Loucy (cell line): ENCODE results near the gene TRPV5.

ENCODE experiments used
- CTCF ChIP-seq: fragments of 200-600 bp; sonication (generic); conservative IDR thresholded peaks from 2 replicates; pipeline ENCODE4 v1.5.1; 2014; ENCODE audit warnings: mild to moderate bottlenecking, antibody characterized with exemption, low read length
- EZH2phosphoT487 ChIP-seq: fragments of 200-600 bp; IDR thresholded peaks from 2 replicates; pipeline ENCODE4 v1.6.1; 2018; ENCODE audit warnings: antibody characterized with exemption, mild to moderate bottlenecking, moderate library complexity, borderline replicate concordance

- TF ChIP-seq CTCF (no peak), EZH2phosphoT487 (no peak)
Measured at GRCh38 chr7:142917447-142917846, 16.1 kb downstream of the TRPV5 start.
